HG02642 (cell line): ENCODE results near the gene PKIG.

Source experiments
- ATAC-seq: cut with Tn5 transposase; IDR thresholded peaks from one replicate; pipeline ENCODE4 v1.9.1; 2021; ENCODE audit warnings: mild to moderate bottlenecking; ENCODE audit not compliant: unreplicated experiment, poor library complexity

Gene PKIG

GRCh38 chr20:44637042-44637441 lies 54.7 kb downstream of the PKIG start:
- no peak for ATAC-seq

- no peak for ATAC-seq
Measured at GRCh38 chr20:44637522-44638372, 55.4 kb downstream of the PKIG start.

- ATAC-seq = no peak
Measured at GRCh38 chr20:44640522-44640921, 58.1 kb downstream of the PKIG start.

- ATAC-seq = no peak
Measured at GRCh38 chr20:44641325-44641724, 58.9 kb downstream of the PKIG start.

GRCh38 chr20:44642203-44643153 lies 60.1 kb downstream of the PKIG start:
- peak; percentile 27 for ATAC-seq

- ATAC-seq = no peak
Measured at GRCh38 chr20:44643154-44643519, 60.8 kb downstream of the PKIG start.

GRCh38 chr20:44643596-44644229 lies 61.3 kb downstream of the PKIG start:
- ATAC-seq = no peak

GRCh38 chr20:44644230-44644617 lies 61.8 kb downstream of the PKIG start:
- no peak for ATAC-seq

- no peak for ATAC-seq
Measured at GRCh38 chr20:44644667-44645131, 62.3 kb downstream of the PKIG start.

- peak; percentile 31 for ATAC-seq
Measured at GRCh38 chr20:44646023-44646640, 63.8 kb downstream of the PKIG start.

- ATAC-seq = peak; percentile 52
Measured at GRCh38 chr20:44646641-44647274, 64.4 kb downstream of the PKIG start.

GRCh38 chr20:44648068-44648467 lies 65.7 kb downstream of the PKIG start:
- ATAC-seq = no peak

GRCh38 chr20:44648579-44648978 lies 66.2 kb downstream of the PKIG start:
- ATAC-seq = no peak

- ATAC-seq = no peak
Measured at GRCh38 chr20:44649126-44649525, 66.7 kb downstream of the PKIG start.

- no peak for ATAC-seq
Measured at GRCh38 chr20:44649976-44650375, 67.6 kb downstream of the PKIG start.

GRCh38 chr20:44650771-44651433 lies 68.5 kb downstream of the PKIG start:
- no peak for ATAC-seq

GRCh38 chr20:44651434-44651683 lies 69.0 kb downstream of the PKIG start:
- no peak for ATAC-seq

GRCh38 chr20:44651684-44652423 lies 69.5 kb downstream of the PKIG start, which contains the start of gene ADA:
ADA (minus strand) TSS chr20:44651699; CDS start chr20:44651607, 92 bp downstream.
- ATAC-seq = peak; percentile 37

GRCh38 chr20:44653546-44653945 lies 71.2 kb downstream of the PKIG start:
- ATAC-seq = no peak
